MM.1S (cell line): ENCODE data around the gene ACOXL.

Source experiments
- DNase-seq: peaks from one replicate; pipeline ENCODE4 v3.0.0-alpha.2; 2015
- H2AFZ ChIP-seq: fragments of 300-600 bp; sonication (generic); 2 replicates; pipeline ENCODE4 v1.6.0; 2016; ENCODE audit warnings: antibody characterized with exemption, low read length
- H3F3A ChIP-seq: fragments of 300-600 bp; sonication (generic); 2 replicates; pipeline ENCODE4 v1.6.1; 2016; ENCODE audit warnings: mild to moderate bottlenecking, antibody characterized with exemption, low read length, moderate library complexity, mixed read lengths; ENCODE audit not compliant: insufficient read depth
- H3K27ac ChIP-seq: fragments of 300-600 bp; sonication (generic); 2 replicates; pipeline ENCODE4 v1.5.1; 2016; ENCODE audit warnings: mild to moderate bottlenecking, low read length
- H3K27me3 ChIP-seq: fragments of 300-600 bp; sonication (generic); replicated peaks from 2 replicates; pipeline ENCODE4 v1.6.0; 2016; ENCODE audit warnings: low read length; ENCODE audit not compliant: insufficient read depth
- H3K36me3 ChIP-seq: fragments of 300-600 bp; sonication (generic); replicated peaks from 2 replicates; pipeline ENCODE4 v1.6.1; 2016; ENCODE audit warnings: mild to moderate bottlenecking, low read length, mixed read lengths; ENCODE audit not compliant: insufficient read depth
- H3K4me1 ChIP-seq: fragments of 300-600 bp; sonication (generic); 2 replicates; pipeline ENCODE4 v1.6.1; 2016; ENCODE audit warnings: low read length, mixed read lengths
- H3K4me2 ChIP-seq: fragments of 300-600 bp; sonication (generic); 2 replicates; pipeline ENCODE4 v1.6.0; 2016; ENCODE audit warnings: low read depth, low read length
- H3K4me3 ChIP-seq: fragments of 300-600 bp; sonication (generic); 2 replicates; pipeline ENCODE4 v1.5.1; 2016; ENCODE audit warnings: low read length, mixed read lengths
- H3K79me2 ChIP-seq: fragments of 300-600 bp; sonication (generic); 2 replicates; pipeline ENCODE4 v1.6.1; 2016; ENCODE audit warnings: mixed run types, low read length, mixed read lengths
- H3K9ac ChIP-seq: fragments of 300-600 bp; sonication (generic); 2 replicates; pipeline ENCODE4 v1.6.1; 2016; ENCODE audit warnings: low read length, mixed read lengths
- H3K9me2 ChIP-seq: fragments of 300-600 bp; sonication (generic); replicated peaks from 2 replicates; pipeline ENCODE4 v1.6.1; 2016; ENCODE audit warnings: mild to moderate bottlenecking, low read length, mixed read lengths; ENCODE audit not compliant: insufficient read depth
- H3K9me3 ChIP-seq: fragments of 300-600 bp; sonication (generic); replicated peaks from 2 replicates; pipeline ENCODE4 v1.6.1; 2016; ENCODE audit warnings: mild to moderate bottlenecking, low read length, mixed read lengths; ENCODE audit not compliant: insufficient read depth
- H4K20me1 ChIP-seq: fragments of 300-600 bp; sonication (generic); 2 replicates; pipeline ENCODE4 v1.6.1; 2016; ENCODE audit warnings: mild to moderate bottlenecking, low read length, moderate library complexity, mixed read lengths; ENCODE audit not compliant: insufficient read depth
- EZH2 ChIP-seq: fragments of 300-600 bp; sonication (generic); optimal IDR thresholded peaks from 2 replicates; pipeline ENCODE3; 2017; ENCODE audit warnings: low read depth, mild to moderate bottlenecking, antibody characterized with exemption, low read length, mixed read lengths
- EZH2phosphoT487 ChIP-seq: fragments of 300-600 bp; sonication (generic); IDR thresholded peaks from 2 replicates; pipeline ENCODE4 v1.6.1; 2018; ENCODE audit warnings: antibody characterized with exemption, low read length
- TF ChIP-seq, protein P1 (sequence below): fragments of 300-600 bp; sonication (generic); IDR thresholded peaks from 2 replicates; pipeline ENCODE4 v1.5.1; 2016; ENCODE audit warnings: antibody characterized with exemption, low read length, mixed read lengths

ACOXL gene

DNA sequence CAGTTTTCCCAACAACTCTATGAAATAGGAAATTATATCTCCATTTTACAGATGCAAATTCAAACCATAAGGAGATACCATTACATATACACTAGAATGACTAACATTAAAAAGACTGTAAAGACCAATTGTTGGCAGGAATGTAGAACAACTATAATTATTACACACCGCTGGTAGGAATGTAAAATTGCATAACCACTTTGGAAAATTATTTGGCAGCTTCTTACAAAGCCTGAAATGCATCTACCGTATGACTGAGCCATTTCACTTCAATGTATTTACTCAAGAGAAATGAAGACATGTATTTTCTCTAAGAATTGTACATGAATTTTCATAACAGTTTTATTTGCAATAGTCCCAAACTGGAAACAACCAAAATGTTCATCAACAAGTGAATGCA, 199.3 kb downstream of the ACOXL start:
- no peak overlapping the region for H3K27ac ChIP-seq
- no peak for DNase-seq
- H3K9me3 ChIP-seq, result no peaks in the 10 kb centered on the region

DNA sequence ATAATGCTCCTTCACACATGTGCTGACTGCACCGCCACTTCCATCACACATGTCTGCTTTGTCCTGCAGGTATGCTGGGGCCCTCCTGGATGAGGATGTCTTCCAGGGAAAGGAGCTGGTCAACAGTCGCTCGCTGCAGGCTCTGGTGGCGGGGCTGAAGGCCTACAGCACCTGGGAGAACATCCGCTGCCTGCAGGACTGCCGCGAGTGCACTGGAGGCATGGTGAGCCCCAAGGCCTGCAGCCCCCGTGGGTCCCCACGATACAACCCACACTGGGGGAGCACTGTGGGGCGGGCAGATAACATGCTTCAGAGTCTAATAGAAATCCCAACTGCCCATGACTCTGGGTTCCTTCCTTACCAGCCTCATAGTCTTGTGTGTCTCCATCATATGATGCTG, 201.0 kb downstream of the ACOXL start:
- no peaks in the 10 kb centered on the region for H3K36me3 ChIP-seq
- H3K4me3 ChIP-seq, result no peak overlapping the region
- H3K4me2 ChIP-seq, result no peak overlapping the region
- H3K9me2 ChIP-seq, result no peaks in the 10 kb centered on the region
- H3K9me3 ChIP-seq, result no peaks in the 10 kb centered on the region
- H3K27ac ChIP-seq, result no peak overlapping the region
- no peaks in the 10 kb centered on the region for H4K20me1 ChIP-seq
- H3K27me3 ChIP-seq, result no peaks in the 10 kb centered on the region
- H3F3A ChIP-seq, result no peaks in the 10 kb centered on the region
- H3K4me1 ChIP-seq, result no peaks in the 10 kb centered on the region
- no peak overlapping the region for H3K9ac ChIP-seq
- no peak overlapping the region for H2AFZ ChIP-seq
- TF ChIP-seq, protein P1, sequence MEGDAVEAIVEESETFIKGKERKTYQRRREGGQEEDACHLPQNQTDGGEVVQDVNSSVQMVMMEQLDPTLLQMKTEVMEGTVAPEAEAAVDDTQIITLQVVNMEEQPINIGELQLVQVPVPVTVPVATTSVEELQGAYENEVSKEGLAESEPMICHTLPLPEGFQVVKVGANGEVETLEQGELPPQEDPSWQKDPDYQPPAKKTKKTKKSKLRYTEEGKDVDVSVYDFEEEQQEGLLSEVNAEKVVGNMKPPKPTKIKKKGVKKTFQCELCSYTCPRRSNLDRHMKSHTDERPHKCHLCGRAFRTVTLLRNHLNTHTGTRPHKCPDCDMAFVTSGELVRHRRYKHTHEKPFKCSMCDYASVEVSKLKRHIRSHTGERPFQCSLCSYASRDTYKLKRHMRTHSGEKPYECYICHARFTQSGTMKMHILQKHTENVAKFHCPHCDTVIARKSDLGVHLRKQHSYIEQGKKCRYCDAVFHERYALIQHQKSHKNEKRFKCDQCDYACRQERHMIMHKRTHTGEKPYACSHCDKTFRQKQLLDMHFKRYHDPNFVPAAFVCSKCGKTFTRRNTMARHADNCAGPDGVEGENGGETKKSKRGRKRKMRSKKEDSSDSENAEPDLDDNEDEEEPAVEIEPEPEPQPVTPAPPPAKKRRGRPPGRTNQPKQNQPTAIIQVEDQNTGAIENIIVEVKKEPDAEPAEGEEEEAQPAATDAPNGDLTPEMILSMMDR, result no peak
- TF ChIP-seq EZH2phosphoT487 (no peak), EZH2 (no peak)
- no peaks in the 10 kb centered on the region for H3K79me2 ChIP-seq
- DNase-seq, result no peak

More for the DNA sequence above, 199.3 kb downstream of the ACOXL start:
- Histone ChIP-seq H3K36me3 (0 out of 2 replicates have a peak, but pooled peaks cover 4% of the 10 kb centered on the region), H3K9me2 (no peaks in the 10 kb centered on the region), H4K20me1 (no peaks in the 10 kb centered on the region), H3K27me3 (no peaks in the 10 kb centered on the region), H3K4me1 (no peaks in the 10 kb centered on the region), H3K79me2 (no peaks in the 10 kb centered on the region), H3F3A (no peaks in the 10 kb centered on the region), H2AFZ (no peak overlapping the region), H3K4me2 (no peak overlapping the region), H3K9ac (no peak overlapping the region), H3K4me3 (no peak overlapping the region)
- TF ChIP-seq EZH2 (no peak), EZH2phosphoT487 (no peak)
- TF ChIP-seq, protein P1, result no peak

GRCh38 chr2:110934948-110935347, 202.6 kb downstream of the ACOXL start:
- H3K36me3 ChIP-seq, result no peaks in the 10 kb centered on the region
- no peak for DNase-seq
- H4K20me1 ChIP-seq, result no peaks in the 10 kb centered on the region
- no peaks in the 10 kb centered on the region for H3K27me3 ChIP-seq
- H3K9ac ChIP-seq, result no peak overlapping the region
- H3K9me2 ChIP-seq, result no peaks in the 10 kb centered on the region
- no peak overlapping the region for H3K4me2 ChIP-seq
- no peak overlapping the region for H2AFZ ChIP-seq
- TF ChIP-seq EZH2 (no peak), EZH2phosphoT487 (no peak)
- TF ChIP-seq, protein P1, result no peak
- H3K27ac ChIP-seq, result no peak overlapping the region
- H3F3A ChIP-seq, result no peaks in the 10 kb centered on the region
- no peaks in the 10 kb centered on the region for H3K79me2 ChIP-seq
- no peaks in the 10 kb centered on the region for H3K9me3 ChIP-seq
- no peaks in the 10 kb centered on the region for H3K4me1 ChIP-seq
- no peak overlapping the region for H3K4me3 ChIP-seq
